Muscle layer of colon (tissue), 2 donors: Measurements from ENCODE around the gene GABBR1.

Experiments
- H3K27ac ChIP-seq: one replicate; pipeline ENCODE4 v1.7.0; 2013; ENCODE audit warnings: low read depth, mild to moderate bottlenecking, low read length, moderate library complexity
- H3K27me3 ChIP-seq, 2 donors: one replicate each; pipeline ENCODE4 v1.7.0; 2013; ENCODE audit warnings: low read length in 2 of 2, mild to moderate bottlenecking in 2 of 2; ENCODE audit not compliant: insufficient read depth in 2 of 2, control insufficient read depth in 1 of 2
- H3K36me3 ChIP-seq: one replicate; pipeline ENCODE4 v1.7.0; 2013; ENCODE audit warnings: mild to moderate bottlenecking, low read length; ENCODE audit not compliant: insufficient read depth
- H3K4me1 ChIP-seq: one replicate; pipeline ENCODE4 v1.7.0; 2013; ENCODE audit warnings: mild to moderate bottlenecking, low read length; ENCODE audit not compliant: insufficient read depth
- H3K4me3 ChIP-seq, 2 donors: one replicate each; pipeline ENCODE4 v1.7.0; 2013; ENCODE audit warnings: low read length in 2 of 2, low read depth in 1 of 2, mild to moderate bottlenecking in 1 of 2, moderate library complexity in 1 of 2
- H3K9ac ChIP-seq: one replicate; pipeline ENCODE4 v1.7.0; 2013; ENCODE audit warnings: low read length
- H3K9me3 ChIP-seq: one replicate; pipeline ENCODE4 v1.7.0; 2013; ENCODE audit warnings: mild to moderate bottlenecking, low read length
- donor health status: abdominal sarcoma.
- donor health status: Adenocarcinoma of cecum.

GABBR1 gene

DNA sequence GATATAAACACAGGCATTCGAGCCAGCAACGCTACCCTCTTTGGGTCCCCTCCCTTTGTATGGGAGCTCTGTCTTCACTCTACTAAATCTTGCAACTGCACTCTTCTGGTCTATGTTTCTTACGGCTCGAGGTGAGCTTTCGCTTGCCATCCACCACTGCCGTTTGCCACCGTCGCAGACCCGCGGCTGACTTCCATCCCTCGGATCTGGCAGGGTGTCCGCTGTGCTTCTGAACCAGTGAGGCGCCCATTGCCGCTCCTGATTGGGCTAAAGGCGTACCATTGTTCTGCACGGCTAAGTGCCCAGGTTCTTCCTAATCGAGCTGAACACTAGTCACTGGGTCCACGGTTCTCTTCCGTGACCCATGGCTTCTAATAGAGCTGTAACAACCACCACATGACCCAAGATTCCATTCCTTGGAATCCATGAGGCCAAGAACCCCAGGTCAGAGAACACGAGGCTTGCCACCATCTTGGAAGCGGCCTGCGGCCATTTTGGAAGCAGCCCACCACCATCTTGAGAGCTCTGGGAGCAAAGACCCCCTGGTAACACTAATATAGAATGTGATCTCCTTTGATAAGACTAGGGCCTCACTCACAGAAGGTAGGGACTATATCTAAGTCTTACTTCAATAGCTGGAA lies 74.4 kb downstream of the GABBR1 start:
- no peak overlapping the region for H3K4me3 ChIP-seq
- H3K9me3 ChIP-seq, result no peaks in the 10 kb centered on the region
- no peaks in the 10 kb centered on the region for H3K4me1 ChIP-seq
- H3K27me3 ChIP-seq, result peaks cover 10 to 15% of the 10 kb centered on the region in 2 donors
- H3K36me3 ChIP-seq, result no peaks in the 10 kb centered on the region
- no peak overlapping the region for H3K27ac ChIP-seq
- H3K9ac ChIP-seq, result no peak overlapping the region

DNA sequence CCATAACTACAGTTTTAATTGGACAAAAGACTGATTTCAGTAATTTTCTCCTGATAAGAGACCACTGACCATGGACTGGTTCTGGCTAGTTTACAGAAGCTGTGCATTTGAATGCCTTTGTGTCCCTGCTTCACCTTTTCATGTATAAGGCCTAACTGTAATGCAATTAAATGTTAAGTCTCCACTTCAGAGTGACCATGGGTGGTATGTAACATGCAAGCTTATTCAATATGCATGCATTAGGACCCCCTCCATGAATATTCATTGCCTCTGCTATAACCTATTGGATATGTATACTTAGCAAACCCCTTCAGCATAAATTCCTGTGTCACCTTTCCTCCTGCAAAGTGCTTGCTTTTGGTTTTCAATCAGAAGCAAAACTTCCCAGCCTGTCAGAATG lies 75.7 kb downstream of the GABBR1 start:
- Histone ChIP-seq H3K4me1 (no peaks in the 10 kb centered on the region), H3K9me3 (no peaks in the 10 kb centered on the region), H3K36me3 (no peaks in the 10 kb centered on the region), H3K27ac (no peak overlapping the region), H3K27me3 (peaks cover 15 to 16% of the 10 kb centered on the region in 2 donors), H3K4me3 (no peak overlapping the region), H3K9ac (no peak overlapping the region)

DNA sequence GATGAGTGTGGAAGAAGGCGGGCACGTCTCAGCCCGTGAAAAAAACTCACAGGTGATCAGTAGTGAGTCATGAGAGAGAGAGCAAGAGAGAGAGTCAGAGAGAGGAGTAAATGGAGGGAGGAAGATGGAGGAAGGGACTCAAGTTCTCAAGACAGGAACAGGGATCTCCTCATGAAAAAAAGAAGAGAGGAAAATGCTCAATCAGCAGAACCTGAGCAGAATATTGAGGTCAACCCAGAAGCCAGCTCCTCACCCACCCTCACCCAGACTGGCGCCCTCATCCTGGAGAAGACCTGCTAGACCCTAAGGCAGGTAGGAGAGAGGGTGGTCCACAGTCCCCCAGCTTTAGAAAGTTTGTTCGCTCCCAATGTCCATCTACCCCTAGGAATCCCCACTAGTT lies 78.2 kb downstream of the GABBR1 start:
- H3K9ac ChIP-seq, result no peak overlapping the region
- H3K9me3 ChIP-seq, result no peaks in the 10 kb centered on the region
- H3K27ac ChIP-seq, result no peak overlapping the region
- no peak overlapping the region for H3K4me3 ChIP-seq
- H3K27me3 ChIP-seq, result peaks cover 15 to 16% of the 10 kb centered on the region in 2 donors
- H3K36me3 ChIP-seq, result no peaks in the 10 kb centered on the region
- H3K4me1 ChIP-seq, result no peaks in the 10 kb centered on the region

DNA sequence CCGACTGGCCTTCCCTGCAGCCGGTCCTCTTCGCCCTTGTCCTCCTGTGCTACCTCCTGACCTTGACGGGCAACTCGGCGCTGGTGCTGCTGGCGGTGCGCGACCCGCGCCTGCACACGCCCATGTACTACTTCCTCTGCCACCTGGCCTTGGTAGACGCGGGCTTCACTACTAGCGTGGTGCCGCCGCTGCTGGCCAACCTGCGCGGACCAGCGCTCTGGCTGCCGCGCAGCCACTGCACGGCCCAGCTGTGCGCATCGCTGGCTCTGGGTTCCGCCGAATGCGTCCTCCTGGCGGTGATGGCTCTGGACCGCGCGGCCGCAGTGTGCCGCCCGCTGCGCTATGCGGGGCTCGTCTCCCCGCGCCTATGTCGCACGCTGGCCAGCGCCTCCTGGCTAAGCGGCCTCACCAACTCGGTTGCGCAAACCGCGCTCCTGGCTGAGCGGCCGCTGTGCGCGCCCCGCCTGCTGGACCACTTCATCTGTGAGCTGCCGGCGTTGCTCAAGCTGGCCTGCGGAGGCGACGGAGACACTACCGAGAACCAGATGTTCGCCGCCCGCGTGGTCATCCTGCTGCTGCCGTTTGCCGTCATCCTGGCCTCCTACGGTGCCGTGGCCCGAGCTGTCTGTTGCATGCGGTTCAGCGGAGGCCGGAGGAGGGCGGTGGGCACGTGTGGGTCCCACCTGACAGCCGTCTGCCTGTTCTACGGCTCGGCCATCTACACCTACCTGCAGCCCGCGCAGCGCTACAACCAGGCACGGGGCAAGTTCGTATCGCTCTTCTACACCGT lies 79.5 kb downstream of the GABBR1 start:
- H3K36me3 ChIP-seq, result no peaks in the 10 kb centered on the region
- H3K4me3 ChIP-seq, result peak overlapping the region; percentile 16 to 51
- H3K27ac ChIP-seq, result no peak overlapping the region
- no peaks in the 10 kb centered on the region for H3K9me3 ChIP-seq
- no peak overlapping the region for H3K9ac ChIP-seq
- H3K4me1 ChIP-seq, result no peaks in the 10 kb centered on the region
- peaks cover 15 to 16% of the 10 kb centered on the region in 2 donors for H3K27me3 ChIP-seq

DNA sequence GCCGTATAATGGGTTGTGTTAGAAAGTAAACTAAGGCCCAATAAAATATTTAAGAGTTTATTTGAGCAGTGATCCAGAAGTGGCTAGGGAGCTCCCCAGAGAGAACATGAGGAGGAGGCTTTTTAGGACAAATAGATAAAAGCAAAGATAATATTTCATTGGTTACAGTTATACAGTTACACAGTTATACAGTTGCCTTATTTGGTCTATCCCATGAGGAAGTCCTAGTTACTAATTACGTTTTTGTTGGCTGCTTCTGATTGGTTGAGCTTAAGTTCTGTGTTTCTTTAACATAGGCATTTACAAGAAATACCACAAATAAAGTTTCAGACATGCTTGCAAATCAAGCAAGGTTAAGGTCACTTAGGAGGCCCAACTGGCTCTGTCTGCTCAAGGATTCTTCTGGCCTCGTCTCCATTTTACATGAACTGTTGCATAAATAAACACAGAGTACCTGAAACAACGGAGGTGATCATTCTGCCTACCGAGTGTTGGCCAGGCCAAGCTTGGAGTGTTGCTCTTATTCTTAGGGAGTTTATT lies 80.4 kb downstream of the GABBR1 start:
- Histone ChIP-seq H3K36me3 (no peaks in the 10 kb centered on the region), H3K4me3 (peak overlapping the region; percentile 16 to 51), H3K27ac (no peak overlapping the region)

DNA sequence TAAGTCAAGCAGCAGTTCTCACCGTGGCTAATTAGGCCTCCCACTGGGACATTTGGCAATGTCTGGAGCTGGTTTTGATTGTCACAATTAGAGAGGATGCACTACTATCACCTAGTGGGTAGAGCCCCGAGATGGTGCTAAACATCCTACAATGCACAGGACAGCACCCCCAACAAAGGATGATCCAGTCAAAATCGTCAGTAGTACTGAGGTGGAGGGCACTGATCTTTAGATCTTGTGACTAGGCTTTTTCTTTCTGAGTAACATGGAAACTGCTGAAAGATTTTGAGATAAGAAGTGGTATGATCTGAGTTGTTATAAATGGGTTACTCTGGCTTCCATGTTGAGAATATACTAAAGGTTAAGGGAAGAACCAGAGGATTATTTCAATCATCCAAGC lies 85.4 kb downstream of the GABBR1 start:
- Histone ChIP-seq H3K27ac (no peak overlapping the region), H3K9me3 (no peaks in the 10 kb centered on the region), H3K4me3 (no peak overlapping the region), H3K36me3 (no peaks in the 10 kb centered on the region), H3K27me3 (no peaks in the 10 kb centered on the region), H3K9ac (no peak overlapping the region), H3K4me1 (no peaks in the 10 kb centered on the region)

More for the DNA sequence above, 80.4 kb downstream of the GABBR1 start:
- no peaks in the 10 kb centered on the region for H3K4me1 ChIP-seq
- no peaks in the 10 kb centered on the region for H3K9me3 ChIP-seq
- no peak overlapping the region for H3K9ac ChIP-seq
- H3K27me3 ChIP-seq, result peaks cover 15 to 16% of the 10 kb centered on the region in 2 donors

DNA sequence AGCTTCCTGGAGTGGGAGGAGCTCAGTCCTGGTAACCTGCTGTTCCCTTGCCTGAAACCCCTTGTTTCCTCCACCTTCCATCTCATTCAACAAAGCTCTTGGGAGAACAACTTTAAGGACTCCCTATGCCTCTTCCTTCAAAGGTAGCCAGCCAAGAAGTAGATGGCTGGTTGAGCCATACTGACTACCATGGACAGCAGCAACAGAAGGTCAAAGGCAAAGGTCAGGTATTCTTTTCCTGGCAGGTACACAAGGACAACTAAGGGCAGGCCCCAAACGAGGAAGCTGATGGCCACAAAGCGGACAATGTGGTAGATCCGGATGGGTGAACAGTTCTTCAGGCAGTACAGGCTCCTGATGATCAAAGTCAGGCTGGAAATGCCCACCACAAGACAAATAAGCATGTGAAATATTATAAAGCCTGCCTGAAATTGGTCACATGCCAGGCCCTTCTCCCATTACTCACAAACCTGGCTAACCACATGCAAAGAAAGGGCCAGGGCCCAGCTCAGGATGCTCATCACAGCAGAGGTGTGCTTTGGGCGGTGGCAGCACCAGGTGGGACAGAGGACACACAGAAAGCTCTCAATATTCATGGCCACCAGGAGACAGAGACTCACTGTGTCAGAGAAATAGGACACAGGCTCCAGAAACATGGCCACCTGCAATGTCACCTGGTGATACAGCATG lies 95.1 kb downstream of the GABBR1 start:
- no peaks in the 10 kb centered on the region for H3K4me1 ChIP-seq
- no peaks in the 10 kb centered on the region for H3K27me3 ChIP-seq

DNA sequence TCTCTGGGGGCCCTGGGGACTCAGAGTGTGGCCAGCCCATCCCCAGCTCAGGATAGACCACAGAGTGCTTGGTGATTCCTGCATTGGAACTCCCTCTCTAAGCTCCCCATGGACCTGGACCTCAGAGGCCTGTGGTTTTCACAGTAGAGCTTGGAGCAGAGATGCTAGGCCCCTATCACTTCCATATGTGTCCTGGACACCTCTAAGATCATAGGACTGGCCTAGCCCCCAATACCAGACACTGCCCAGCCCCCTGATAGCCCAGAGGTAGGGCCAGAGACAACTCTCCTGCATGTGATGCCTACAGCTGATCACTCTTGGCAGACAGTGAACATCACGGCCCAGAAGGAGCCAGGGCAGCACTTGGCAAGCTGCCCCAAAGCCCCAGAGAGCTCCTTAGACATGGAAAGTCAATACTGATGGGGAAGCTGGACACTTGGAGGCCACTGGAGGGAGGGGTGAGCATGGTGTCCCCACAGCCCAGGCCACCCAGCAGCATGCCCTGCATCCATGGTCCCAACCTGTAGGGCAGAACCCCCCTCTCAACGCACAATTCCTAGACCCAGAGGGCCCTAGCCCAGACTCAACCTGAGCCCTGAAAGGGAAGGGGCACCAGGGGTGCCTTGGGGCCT lies 100.5 kb downstream of the GABBR1 start:
- H3K9ac ChIP-seq, result no peak overlapping the region
- H3K9me3 ChIP-seq, result no peaks in the 10 kb centered on the region
- no peaks in the 10 kb centered on the region for H3K36me3 ChIP-seq
- no peaks in the 10 kb centered on the region for H3K4me1 ChIP-seq
- H3K27me3 ChIP-seq, result no peaks in the 10 kb centered on the region
- no peak overlapping the region for H3K27ac ChIP-seq
- no peak overlapping the region for H3K4me3 ChIP-seq

More for the DNA sequence above, 95.1 kb downstream of the GABBR1 start:
- Histone ChIP-seq H3K27ac (no peak overlapping the region), H3K4me3 (no peak overlapping the region), H3K36me3 (no peaks in the 10 kb centered on the region), H3K9ac (no peak overlapping the region), H3K9me3 (no peaks in the 10 kb centered on the region)

DNA sequence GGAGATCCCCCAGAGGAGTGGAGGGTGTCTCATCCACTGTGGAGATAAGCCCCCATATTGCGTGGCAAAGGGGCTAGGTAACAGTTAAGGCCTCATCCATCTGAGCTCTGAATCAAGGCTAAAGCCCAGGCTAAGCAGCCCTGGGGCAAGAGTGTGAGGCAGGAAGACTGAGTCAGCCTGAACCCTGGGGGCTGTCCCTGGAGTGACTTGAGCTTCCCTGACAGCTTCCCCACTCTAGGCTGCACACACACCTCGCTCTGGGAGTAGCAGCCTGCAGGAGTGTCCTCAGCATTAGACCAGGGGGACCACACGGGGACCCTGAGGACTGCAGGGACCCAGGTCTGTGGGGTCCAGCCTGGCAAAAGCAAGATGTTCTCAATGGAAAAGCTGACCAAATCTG lies 101.3 kb downstream of the GABBR1 start:
- no peaks in the 10 kb centered on the region for H3K9me3 ChIP-seq
- no peaks in the 10 kb centered on the region for H3K4me1 ChIP-seq
- no peak overlapping the region for H3K4me3 ChIP-seq
- no peak overlapping the region for H3K27ac ChIP-seq
- H3K9ac ChIP-seq, result no peak overlapping the region
- H3K27me3 ChIP-seq, result no peaks in the 10 kb centered on the region
- H3K36me3 ChIP-seq, result no peaks in the 10 kb centered on the region

DNA sequence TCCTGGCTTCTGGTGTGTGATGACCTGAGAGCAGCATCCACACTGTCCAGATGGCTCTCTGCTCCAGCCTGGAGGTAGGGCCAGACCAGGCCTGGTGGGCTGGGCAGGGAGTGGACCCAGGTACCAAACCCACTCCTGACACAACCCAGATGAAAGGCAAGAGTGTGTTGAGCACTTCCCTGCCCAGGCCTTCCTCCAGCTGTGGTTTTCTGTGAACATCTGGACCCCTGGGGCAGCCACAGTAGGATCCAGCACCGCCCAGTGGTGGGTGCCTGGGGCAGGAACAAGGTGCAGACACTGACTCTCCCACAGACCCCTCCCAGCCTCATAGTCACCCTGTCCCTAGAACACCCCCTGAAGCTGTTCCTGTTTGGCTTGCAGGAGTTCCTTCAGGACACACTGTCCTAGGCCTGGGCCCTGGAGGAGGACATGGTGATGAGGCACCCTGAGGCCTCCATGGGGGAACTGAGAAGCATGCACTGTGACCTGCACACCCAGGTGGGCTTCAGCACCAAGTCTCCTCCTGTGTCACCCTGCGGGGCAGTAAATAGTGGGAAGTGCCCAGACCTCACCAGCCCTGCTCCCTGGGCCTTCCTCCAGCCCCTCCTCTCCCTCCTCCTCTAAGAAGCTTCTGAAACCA lies 102.2 kb downstream of the GABBR1 start:
- no peaks in the 10 kb centered on the region for H3K27me3 ChIP-seq
- H3K4me3 ChIP-seq, result no peak overlapping the region
- H3K27ac ChIP-seq, result no peak overlapping the region
- H3K9ac ChIP-seq, result no peak overlapping the region
- H3K9me3 ChIP-seq, result no peaks in the 10 kb centered on the region
- no peaks in the 10 kb centered on the region for H3K36me3 ChIP-seq
- no peaks in the 10 kb centered on the region for H3K4me1 ChIP-seq

DNA sequence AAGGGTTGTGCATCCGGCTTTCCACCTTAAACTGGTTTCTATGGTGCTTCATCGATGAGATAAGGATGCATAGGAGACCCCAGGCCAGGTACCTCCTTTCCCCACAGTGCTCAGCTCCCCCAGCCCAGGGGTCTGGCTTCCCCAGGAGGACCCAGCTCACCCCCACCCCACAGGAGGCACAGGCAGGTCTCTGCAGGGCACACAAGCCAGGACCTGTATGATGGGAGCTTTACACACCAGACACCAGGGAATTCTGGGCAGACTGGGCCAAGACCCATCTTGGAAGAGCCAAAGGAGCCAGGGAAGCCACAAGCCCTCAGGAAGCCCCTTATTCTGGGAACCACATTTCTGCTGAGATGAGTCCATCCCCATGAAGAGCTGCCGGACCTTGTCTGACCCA lies 103.0 kb downstream of the GABBR1 start:
- no peaks in the 10 kb centered on the region for H3K9me3 ChIP-seq
- no peak overlapping the region for H3K27ac ChIP-seq
- no peak overlapping the region for H3K4me3 ChIP-seq
- no peaks in the 10 kb centered on the region for H3K4me1 ChIP-seq
- H3K27me3 ChIP-seq, result no peaks in the 10 kb centered on the region
- no peak overlapping the region for H3K9ac ChIP-seq
- H3K36me3 ChIP-seq, result no peaks in the 10 kb centered on the region
